Measurements from ENCODE around the gene ALG12. TPM values are rescaled to one million over a fixed set of nuclear protein-coding genes. Genes with fewer than 3 reads are reported as not detected.

ALG12 gene
- polyA plus RNA-seq, 3 donors = 7.2 to 9.5 (median 9.0) TPM

- peaks cover 2 to 5% of the 10 kb centered on the region in 2 donors for H3K36me3 Mint-ChIP-seq
- H3K4me1 Mint-ChIP-seq = peaks cover 39% of the 10 kb centered on the region
- 89% methylated on average over 26 of the region's 27 CpGs for WGBS (ENCODE audit: insufficient coverage)
- H3K4me3 Mint-ChIP-seq = peak overlapping the region in 1 of 2 donors; percentile 71
- H3K9me3 Mint-ChIP-seq = no peaks in the 10 kb centered on the region
- Histone ChIP-seq H3K9me3 (replicated peaks in 1 of 2; ENCODE audit: control insufficient read depth in 1 of 2, insufficient read depth in 1 of 2, low read length in 2 of 2) (no peaks in the 10 kb centered on the region), H3K4me1 (ENCODE audit: control insufficient read depth in 1 of 2, insufficient read depth in 2 of 2, low read length in 2 of 2) (peaks cover 55 to 67% of the 10 kb centered on the region in 2 donors), H3K79me2 (ENCODE audit: insufficient read depth, low read length) (peaks cover 6% of the 10 kb centered on the region), H2AFZ (ENCODE audit: insufficient read depth, low read depth, low read length, poor library complexity, severe bottlenecking) (no peak overlapping the region), H3K4me3 (replicated peaks in 1 of 3; ENCODE audit: low read depth in 2 of 3, low read length in 3 of 3) (peak overlapping the region in 1 of 3 experiments; percentile 76), H3K36me3 (replicated peaks in 1 of 2; ENCODE audit: control insufficient read depth in 1 of 2, insufficient read depth in 2 of 2, low read length in 2 of 2) (no peaks in the 10 kb centered on the region), H4K20me1 (ENCODE audit: insufficient read depth, low read length) (peaks cover 5% of the 10 kb centered on the region), H3K9ac (ENCODE audit: insufficient read depth, low read length, poor library complexity, severe bottlenecking) (peak overlapping the region; percentile 99), H3K27ac (ENCODE audit: low read depth in 1 of 2, low read length in 2 of 2) (peak overlapping the region; percentile 82 to 99), H3K27me3 (ENCODE audit: control insufficient read depth in 2 of 2, insufficient read depth in 2 of 2, low read length in 2 of 2) (peaks cover 0 to 3% of the 10 kb centered on the region in 2 donors), H3K4me2 (replicated peaks; ENCODE audit: extremely low read depth, low read length, poor library complexity, severe bottlenecking) (peak overlapping the region; percentile 78)
- peaks cover 0 to 8% (median 0%) of the 10 kb centered on the region in 3 donors for H3K27me3 Mint-ChIP-seq (ENCODE audit: low read depth in 3 of 3)
- intact Hi-C loops (cut with micrococcal nuclease) = loop anchor here (2.0 to 10.0 kb wide), 2 partner anchors 37 to 601 kb away; partner anchors contain the start of gene TYMP (in 1 of the 2)
- H3K27ac Mint-ChIP-seq = peak overlapping the region; percentile 74 to 92 (median 82)
- TF ChIP-seq CTCF (IDR thresholded peaks at IDR 0.05) = no peak
- DNase-seq = no peak
Measured at GRCh38 chr22:49933236-49934159, 15.3 kb upstream of the ALG12 start.

GRCh38 chr22:49930596-49931412, 12.6 kb upstream of the ALG12 start:
- 26% methylated on average over 11 of the region's 14 CpGs for WGBS (ENCODE audit: insufficient coverage)
- Histone ChIP-seq H3K79me2 (ENCODE audit: insufficient read depth, low read length) (peaks cover 6% of the 10 kb centered on the region), H3K27me3 (ENCODE audit: control insufficient read depth in 2 of 2, insufficient read depth in 2 of 2, low read length in 2 of 2) (peaks cover 0 to 3% of the 10 kb centered on the region in 2 donors), H3K9ac (ENCODE audit: insufficient read depth, low read length, poor library complexity, severe bottlenecking) (no peak overlapping the region), H2AFZ (ENCODE audit: insufficient read depth, low read depth, low read length, poor library complexity, severe bottlenecking) (no peak overlapping the region), H3K9me3 (replicated peaks in 1 of 2; ENCODE audit: control insufficient read depth in 1 of 2, insufficient read depth in 1 of 2, low read length in 2 of 2) (no peaks in the 10 kb centered on the region), H4K20me1 (ENCODE audit: insufficient read depth, low read length) (peaks cover 5% of the 10 kb centered on the region), H3K27ac (ENCODE audit: low read depth in 1 of 2, low read length in 2 of 2) (peak overlapping the region; percentile 45 to 62), H3K4me2 (replicated peaks; ENCODE audit: extremely low read depth, low read length, poor library complexity, severe bottlenecking) (peak overlapping the region; percentile 43), H3K36me3 (replicated peaks in 1 of 2; ENCODE audit: control insufficient read depth in 1 of 2, insufficient read depth in 2 of 2, low read length in 2 of 2) (no peaks in the 10 kb centered on the region), H3K4me1 (ENCODE audit: control insufficient read depth in 1 of 2, insufficient read depth in 2 of 2, low read length in 2 of 2) (peaks cover 47 to 59% of the 10 kb centered on the region in 2 donors), H3K4me3 (replicated peaks in 1 of 3; ENCODE audit: low read depth in 2 of 3, low read length in 3 of 3) (peak overlapping the region in 1 of 3 experiments; percentile 18)
- peak overlapping the region; percentile 35 to 49 for H3K4me3 Mint-ChIP-seq
- TF ChIP-seq CTCF (IDR thresholded peaks at IDR 0.05) = peak; percentile 89
- peaks cover 1 to 10% (median 2%) of the 10 kb centered on the region in 3 donors for H3K27me3 Mint-ChIP-seq (ENCODE audit: low read depth in 3 of 3)
- peak; percentile 91 to 96 (median 95) for DNase-seq
- no peaks in the 10 kb centered on the region for H3K9me3 Mint-ChIP-seq
- peaks cover 37% of the 10 kb centered on the region for H3K4me1 Mint-ChIP-seq
- intact Hi-C loops (cut with micrococcal nuclease) = loop anchor here (2.0 to 10.0 kb wide), 3 partner anchors 62 to 604 kb away; partner anchors contain the start of gene TYMP (in 1 of the 2)
- H3K36me3 Mint-ChIP-seq = peaks cover 8 to 16% of the 10 kb centered on the region in 2 donors
- H3K27ac Mint-ChIP-seq = peak overlapping the region; percentile 79 to 91 (median 89)

Data from CD14-positive monocyte (primary cell).